ENCODE data around the gene NR2E3. TPM values are rescaled to one million over a fixed set of nuclear protein-coding genes. Genes with fewer than 3 reads are reported as not detected.
"Not testable (repeated sequence)": the region's sequence is repeated elsewhere in the genome, so short reads cannot be mapped to it uniquely, and the experiment has no call there.

NR2E3 gene
- total RNA-seq, 2 experiments from 2014 or later, result not detected

DNA sequence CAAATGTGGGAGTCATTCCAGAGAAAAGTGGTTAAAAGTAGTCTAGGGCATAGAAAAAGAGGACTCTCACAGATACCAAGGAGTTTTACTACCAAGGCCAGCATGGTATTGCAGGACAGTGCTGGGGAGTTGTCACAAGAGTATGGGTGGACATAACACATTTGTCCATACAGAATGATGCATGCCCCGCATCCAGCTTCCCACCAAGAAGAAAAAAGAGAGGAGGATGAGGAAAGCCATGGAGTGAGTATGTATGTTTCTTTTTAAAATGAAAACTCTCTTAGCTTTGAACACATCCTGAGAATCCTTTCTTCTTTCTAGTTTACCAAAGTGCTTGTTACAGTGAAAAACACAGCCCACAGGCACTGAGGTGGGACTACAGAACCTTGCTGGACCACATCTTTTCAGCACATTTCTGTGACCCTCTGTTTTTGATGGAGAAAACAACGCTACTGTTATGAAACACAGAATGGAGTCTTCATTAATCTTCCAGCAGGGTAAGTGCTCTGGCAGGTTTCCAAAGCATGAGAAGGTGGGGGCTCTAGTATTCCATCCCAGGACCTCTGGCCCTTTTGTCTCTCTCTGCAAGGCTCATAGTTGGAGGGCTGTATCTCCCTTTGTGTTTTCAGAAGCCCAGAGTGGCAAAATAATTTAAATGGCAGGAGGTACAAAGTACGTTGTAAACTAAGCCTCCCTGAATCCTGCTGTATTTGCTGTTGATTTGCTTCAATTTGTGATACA is 12.7 kb downstream of the NR2E3 start:
- no peaks in the 10 kb centered on the region for H3K4me1 Mint-ChIP-seq (ENCODE audit: low read depth)
- DNase-seq (no peak), ATAC-seq (no peak)
- H3K4me3 Mint-ChIP-seq, result no peak overlapping the region
- H3K27me3 Mint-ChIP-seq (ENCODE audit: low read depth), result no peaks in the 10 kb centered on the region
- H3K27ac Mint-ChIP-seq, result no peak overlapping the region
- POLR2A ChIA-PET, result no interaction called here
- peaks cover 35% of the 10 kb centered on the region for H3K36me3 Mint-ChIP-seq (ENCODE audit: low read depth)
- peaks cover 14% of the 10 kb centered on the region for H3K9me3 Mint-ChIP-seq (ENCODE audit: insufficient read depth)
- CTCF ChIA-PET, result no interaction called here

DNA sequence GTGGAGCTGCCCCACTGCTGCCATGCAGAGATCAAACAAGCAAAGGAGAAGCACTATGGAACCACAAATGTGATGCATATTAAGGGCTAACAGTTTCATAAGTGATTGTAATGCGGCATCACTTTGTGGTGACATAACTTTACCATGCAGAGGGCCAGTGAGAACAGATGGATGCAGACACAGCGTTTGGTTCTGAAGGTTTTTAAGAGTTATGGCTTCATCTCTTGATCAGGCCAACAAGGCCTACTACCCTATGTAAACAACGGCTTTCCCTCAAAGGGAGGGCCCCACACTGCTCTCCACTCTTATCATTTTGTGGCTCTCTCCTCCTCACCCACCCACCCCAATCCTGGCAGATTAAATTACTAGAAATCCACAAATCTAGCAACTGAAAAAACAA is 13.4 kb downstream of the NR2E3 start:
- no peak overlapping the region for H3K27ac Mint-ChIP-seq
- no peak overlapping the region for H3K4me3 Mint-ChIP-seq
- H3K9me3 Mint-ChIP-seq (ENCODE audit: insufficient read depth), result peaks cover 13% of the 10 kb centered on the region
- POLR2A ChIA-PET, result no interaction called here
- no peaks in the 10 kb centered on the region for H3K4me1 Mint-ChIP-seq (ENCODE audit: low read depth)
- no peak for DNase-seq
- peaks cover 39% of the 10 kb centered on the region for H3K36me3 Mint-ChIP-seq (ENCODE audit: low read depth)
- no peak for ATAC-seq
- no peaks in the 10 kb centered on the region for H3K27me3 Mint-ChIP-seq (ENCODE audit: low read depth)
- CTCF ChIA-PET, result no interaction called here

- CTCF ChIA-PET, result no interaction called here
- no peaks in the 10 kb centered on the region for H3K4me1 Mint-ChIP-seq (ENCODE audit: low read depth)
- peaks cover 45% of the 10 kb centered on the region for H3K36me3 Mint-ChIP-seq (ENCODE audit: low read depth)
- no peak overlapping the region for H3K4me3 Mint-ChIP-seq
- POLR2A ChIA-PET, result no interaction called here
- H3K9me3 Mint-ChIP-seq (ENCODE audit: insufficient read depth), result peaks cover 11% of the 10 kb centered on the region
- ATAC-seq (no peak), DNase-seq (no peak)
- H3K27me3 Mint-ChIP-seq (ENCODE audit: low read depth), result no peaks in the 10 kb centered on the region
- H3K27ac Mint-ChIP-seq, result no peak overlapping the region
Measured at GRCh38 chr15:71825021-71825730, 14.8 kb downstream of the NR2E3 start.

DNA sequence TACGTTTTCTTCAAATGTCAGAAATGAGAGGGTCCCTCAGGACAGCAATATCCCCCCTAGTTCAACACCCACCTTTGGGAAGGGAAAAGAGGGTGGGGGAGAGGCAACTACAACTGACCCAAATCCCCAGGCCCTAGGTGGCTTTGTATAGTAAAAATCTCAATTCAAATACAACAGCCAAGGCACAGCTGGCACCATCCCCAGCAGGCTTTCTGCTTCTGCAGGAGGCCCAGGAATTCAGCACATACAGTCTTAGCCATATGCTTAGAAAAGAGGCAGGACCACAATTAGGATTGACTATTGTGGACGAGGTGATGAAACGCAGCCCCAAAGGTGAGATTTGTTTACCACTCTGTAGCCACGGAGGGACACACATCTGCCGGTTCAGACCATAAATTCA is 15.8 kb downstream of the NR2E3 start:
- Mint-ChIP-seq H3K36me3 (ENCODE audit: low read depth) (peaks cover 45% of the 10 kb centered on the region), H3K9me3 (ENCODE audit: insufficient read depth) (peaks cover 7% of the 10 kb centered on the region), H3K27me3 (ENCODE audit: low read depth) (no peaks in the 10 kb centered on the region), H3K4me3 (no peak overlapping the region), H3K4me1 (ENCODE audit: low read depth) (no peaks in the 10 kb centered on the region), H3K27ac (no peak overlapping the region)
- DNase-seq, result no peak
- ATAC-seq, result no peak
- POLR2A ChIA-PET, result interaction anchor here (0.6 kb wide), 1 partner anchor 815 kb away, joined by 3 read pairs; no protein-coding TSS in a partner anchor
- CTCF ChIA-PET, result no interaction called here

GRCh38 chr15:71830981-71831380 is 20.6 kb downstream of the NR2E3 start:
- ChIA-PET POLR2A (no interaction called here), CTCF (no interaction called here)
- H3K36me3 Mint-ChIP-seq (ENCODE audit: low read depth), result peaks cover 25% of the 10 kb centered on the region
- H3K27ac Mint-ChIP-seq, result no peak overlapping the region
- no peak for DNase-seq
- H3K27me3 Mint-ChIP-seq (ENCODE audit: low read depth), result no peaks in the 10 kb centered on the region
- no peaks in the 10 kb centered on the region for H3K9me3 Mint-ChIP-seq (ENCODE audit: insufficient read depth)
- no peak overlapping the region for H3K4me3 Mint-ChIP-seq
- no peak for ATAC-seq
- no peaks in the 10 kb centered on the region for H3K4me1 Mint-ChIP-seq (ENCODE audit: low read depth)

GRCh38 chr15:71841563-71841962 is 31.2 kb downstream of the NR2E3 start:
- H3K36me3 Mint-ChIP-seq (ENCODE audit: low read depth), result peaks cover 2% of the 10 kb centered on the region

DNA sequence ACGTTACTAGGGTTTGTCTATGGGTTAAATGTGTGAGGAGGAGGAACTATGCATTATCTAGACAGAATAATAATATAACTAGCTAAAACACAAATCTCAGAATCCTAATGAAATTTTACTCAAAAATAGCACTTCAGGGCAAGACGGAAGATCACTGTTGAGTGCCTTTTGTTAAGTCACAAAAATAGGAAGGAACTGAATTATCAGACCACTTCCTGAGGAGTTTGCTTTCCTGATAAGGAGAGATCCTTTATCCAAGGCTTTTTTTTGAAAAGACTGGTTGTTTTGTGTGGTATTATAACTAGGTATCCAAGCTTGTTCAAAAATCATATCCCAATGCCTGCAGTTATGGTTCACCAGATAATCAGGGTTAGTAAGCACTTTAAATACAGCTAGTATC is 34.6 kb downstream of the NR2E3 start:
- Mint-ChIP-seq H3K36me3 (ENCODE audit: low read depth) (peaks cover 5% of the 10 kb centered on the region), H3K27ac (no peak overlapping the region), H3K4me1 (ENCODE audit: low read depth) (no peaks in the 10 kb centered on the region), H3K9me3 (ENCODE audit: insufficient read depth) (no peaks in the 10 kb centered on the region), H3K4me3 (no peak overlapping the region), H3K27me3 (ENCODE audit: low read depth) (no peaks in the 10 kb centered on the region)
- ChIA-PET POLR2A (no interaction called here), CTCF (no interaction called here)
- no peak for DNase-seq
- ATAC-seq, result no peak

More at GRCh38 chr15:71841563-71841962, 31.2 kb downstream of the NR2E3 start:
- H3K4me3 Mint-ChIP-seq, result no peak overlapping the region
- no peaks in the 10 kb centered on the region for H3K9me3 Mint-ChIP-seq (ENCODE audit: insufficient read depth)
- no peaks in the 10 kb centered on the region for H3K27me3 Mint-ChIP-seq (ENCODE audit: low read depth)
- ChIA-PET POLR2A (no interaction called here), CTCF (no interaction called here)
- H3K4me1 Mint-ChIP-seq (ENCODE audit: low read depth), result no peaks in the 10 kb centered on the region
- DNase-seq (no peak), ATAC-seq (no peak)
- H3K27ac Mint-ChIP-seq, result no peak overlapping the region

- Mint-ChIP-seq H3K4me3 (no peak overlapping the region), H3K27me3 (ENCODE audit: low read depth) (no peaks in the 10 kb centered on the region), H3K27ac (no peak overlapping the region), H3K36me3 (ENCODE audit: low read depth) (peaks cover 4% of the 10 kb centered on the region), H3K4me1 (ENCODE audit: low read depth) (no peaks in the 10 kb centered on the region), H3K9me3 (ENCODE audit: insufficient read depth) (no peaks in the 10 kb centered on the region)
- ATAC-seq (no peak), DNase-seq (no peak)
- CTCF ChIA-PET, result interaction anchor here (1.7 kb wide), 1 partner anchor 29 kb away, joined by 4 read pairs; no protein-coding TSS in a partner anchor
- POLR2A ChIA-PET, result no interaction called here
Measured at GRCh38 chr15:71853543-71853942, 43.2 kb downstream of the NR2E3 start.

DNA sequence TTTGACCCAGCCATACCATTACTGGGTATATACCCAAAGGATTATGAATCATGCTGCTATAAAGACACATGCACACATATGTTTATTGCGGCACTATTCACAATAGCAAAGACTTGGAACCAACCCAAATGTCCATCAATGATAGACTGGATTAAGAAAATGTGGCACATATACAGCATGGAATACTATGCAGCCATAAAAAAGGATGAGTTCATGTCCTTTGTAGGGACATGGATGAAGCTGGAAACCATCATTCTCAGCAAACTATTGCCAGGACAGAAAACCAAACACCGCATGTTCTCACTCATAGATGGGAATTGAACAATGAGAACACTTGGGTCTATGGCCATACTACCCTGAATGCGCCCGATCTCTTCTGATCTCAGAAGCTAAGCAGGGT is 47.9 kb downstream of the NR2E3 start:
- DNase-seq; H3K9me3 Mint-ChIP-seq (ENCODE audit: insufficient read depth); H3K27ac Mint-ChIP-seq; H3K36me3 Mint-ChIP-seq (ENCODE audit: low read depth); H3K4me3 Mint-ChIP-seq; CTCF ChIA-PET; ATAC-seq; POLR2A ChIA-PET; H3K27me3 Mint-ChIP-seq (ENCODE audit: low read depth); H3K4me1 Mint-ChIP-seq (ENCODE audit: low read depth): not testable (repeated sequence)
